Thyroid gland (tissue), 4 donors: ENCODE data around the gene ZNF561. TPM values are rescaled to one million over a fixed set of nuclear protein-coding genes. Genes with fewer than 3 reads are reported as not detected.

Experiments
- DNase-seq, 2 donors: peaks; one replicate each; pipeline ENCODE4 v3.0.0-alpha.2; 2019
- H3K27ac ChIP-seq, 3 donors: fragments of 200-600 bp; sonication (generic); 1 replicate in 2 of 3; 2 replicates in 1 of 3; pipeline ENCODE4 v1.5.1; 2016 to 2019; ENCODE audit warnings: mild to moderate bottlenecking in 1 of 3, moderate library complexity in 1 of 3
- H3K27me3 ChIP-seq: fragments of 200-600 bp; sonication (generic); one replicate; pipeline ENCODE4 v1.5.1; 2019
- H3K36me3 ChIP-seq, 2 donors: fragments of 200-600 bp; sonication (generic); one replicate each; pipeline ENCODE4 v1.5.1; 2016 to 2019
- H3K4me1 ChIP-seq, 2 donors: fragments of 200-600 bp; sonication (generic); one replicate each; pipeline ENCODE4 v1.5.1; 2017 to 2019
- H3K4me3 ChIP-seq, 3 donors: fragments of 200-600 bp; sonication (generic); replicated peaks in 1 of 3; 1 replicate in 2 of 3; 2 replicates in 1 of 3; pipeline ENCODE4 v1.5.1; 2016; ENCODE audit warnings: mild to moderate bottlenecking in 1 of 3
- H3K9me3 ChIP-seq: fragments of 200-600 bp; sonication (generic); one replicate; pipeline ENCODE4 v1.5.1; 2017
- CTCF ChIP-seq, 6 experiments: fragments of 200-600 bp in 3 of 6; fragments of 450-650 bp in 3 of 6; sonication (generic) in 3 of 6; IDR thresholded peaks; one replicate each; pipeline ENCODE4 v1.5.1; 2016 to 2019; ENCODE audit warnings: antibody characterized with exemption in 6 of 6, mild to moderate bottlenecking in 2 of 6, inconsistent platforms in 1 of 6, moderate library complexity in 1 of 6
- POLR2A ChIP-seq, 2 donors: fragments of 450-650 bp; IDR thresholded peaks; one replicate each; pipeline ENCODE4 v1.6.1; 2017; ENCODE audit warnings: antibody characterized with exemption in 2 of 2, mild to moderate bottlenecking in 2 of 2, moderate library complexity in 1 of 2
- WGBS, 2 donors: methylation state at CpG; one replicate each; pipeline ENCODE4 v1.1.5; 2017; 5-methylcytosine and 5-hydroxymethylcytosine counted together
- intact Hi-C: fragments of 100-400 bp; cut with DNase I; formaldehyde crosslinking; loops from one replicate; pipeline ENCODE4 v1.15.1; 2023
- total RNA-seq, 4 donors: library from RNA; depleted of rRNA; stranded (reverse); fragments of >200 nt; gene quantifications; one replicate each; pipeline ENCODE4 v1.2.3, GENCODE V29; 2016

Gene ZNF561
- total RNA-seq, 4 donors from 2014 or later: 35.3 to 40.7 (median 39.3) TPM

- TF ChIP-seq POLR2A (IDR thresholded peaks at IDR 0.05) (no peak), CTCF (IDR thresholded peaks at IDR 0.05) (no peak)
- intact Hi-C loops: no loop called here
- no peaks in the 10 kb centered on the region for H3K4me1 ChIP-seq
- no peak for DNase-seq
- 86 to 92% methylated on average over 5 of the region's 5 CpGs for WGBS, 2 donors
- H3K27ac ChIP-seq: no peak overlapping the region
- no peaks in the 10 kb centered on the region for H3K9me3 ChIP-seq
- no peaks in the 10 kb centered on the region for H3K27me3 ChIP-seq
- peaks cover 43 to 47% of the 10 kb centered on the region in 2 donors for H3K36me3 ChIP-seq
- H3K4me3 ChIP-seq: no peak overlapping the region
These were observed 29.3 kb upstream of the ZNF561 start for GRCh38 chr19:9650345-9650744.

GRCh38 chr19:9645472-9645871 is 24.4 kb upstream of the ZNF561 start:
- Histone ChIP-seq H3K27me3 (no peaks in the 10 kb centered on the region), H3K27ac (no peak overlapping the region), H3K4me3 (no peak overlapping the region), H3K9me3 (no peaks in the 10 kb centered on the region), H3K36me3 (peaks cover 1 to 3% of the 10 kb centered on the region in 2 donors), H3K4me1 (no peaks in the 10 kb centered on the region)
- DNase-seq: no peak
- 87 to 93% methylated on average over 1 of the region's 1 CpG for WGBS, 2 donors
- TF ChIP-seq POLR2A (IDR thresholded peaks at IDR 0.05): no peak
- no peak for TF ChIP-seq CTCF (IDR thresholded peaks at IDR 0.05)
- intact Hi-C loops: no loop called here

GRCh38 chr19:9644472-9644871 is 23.4 kb upstream of the ZNF561 start:
- no peaks in the 10 kb centered on the region for H3K4me1 ChIP-seq
- H3K9me3 ChIP-seq: no peaks in the 10 kb centered on the region
- H3K4me3 ChIP-seq: no peak overlapping the region
- 88 to 91% methylated on average over 4 of the region's 4 CpGs for WGBS, 2 donors
- intact Hi-C loops: no loop called here
- H3K27me3 ChIP-seq: no peaks in the 10 kb centered on the region
- no peaks in the 10 kb centered on the region for H3K36me3 ChIP-seq
- TF ChIP-seq CTCF (IDR thresholded peaks at IDR 0.05) (no peak), POLR2A (IDR thresholded peaks at IDR 0.05) (no peak)
- H3K27ac ChIP-seq: no peak overlapping the region
- DNase-seq: no peak

- intact Hi-C loops: no loop called here
- Histone ChIP-seq H3K4me3 (no peak overlapping the region), H3K9me3 (no peaks in the 10 kb centered on the region), H3K27ac (no peak overlapping the region), H3K4me1 (no peaks in the 10 kb centered on the region), H3K27me3 (no peaks in the 10 kb centered on the region), H3K36me3 (no peaks in the 10 kb centered on the region)
- TF ChIP-seq POLR2A (IDR thresholded peaks at IDR 0.05) (no peak), CTCF (IDR thresholded peaks at IDR 0.05) (no peak)
- 93 to 97% methylated on average over 6 of the region's 6 CpGs for WGBS, 2 donors
- no peak for DNase-seq
These were observed 20.8 kb upstream of the ZNF561 start for GRCh38 chr19:9641810-9642209.

- WGBS, 2 donors: 26 to 30% methylated on average over 1 of the region's 1 CpG
- Histone ChIP-seq H3K4me1 (no peaks in the 10 kb centered on the region), H3K36me3 (no peaks in the 10 kb centered on the region), H3K27ac (no peak overlapping the region), H3K9me3 (no peaks in the 10 kb centered on the region), H3K27me3 (no peaks in the 10 kb centered on the region), H3K4me3 (no peak overlapping the region)
- TF ChIP-seq POLR2A (IDR thresholded peaks at IDR 0.05) (no peak), CTCF (IDR thresholded peaks at IDR 0.05) (no peak)
- DNase-seq: no peak
- intact Hi-C loops: no loop called here
These were observed 19.9 kb upstream of the ZNF561 start for GRCh38 chr19:9640956-9641355.
